ENCODE data around the gene PDE4A. TPM values are rescaled to one million over a fixed set of nuclear protein-coding genes. Genes with fewer than 3 reads are reported as not detected.

Gene PDE4A
- total and polyA plus RNA-seq, 2 donors (not counting 3 experiments of a cell fraction or from before 2014, with no cell fraction given) = 3.8 to 10.0 TPM

- H2AFZ ChIP-seq (ENCODE audit: low read depth, low read length) = no peak overlapping the region
- H3K9me3 ChIP-seq (replicated peaks; ENCODE audit: control insufficient read depth, insufficient read depth, low read length) = no peaks in the 10 kb centered on the region
- dilution Hi-C loops (cut with MboI; ENCODE audit: extremely low pct_ligation_motif_present, low sequenced_read_pairs) = no loop called here
- no peaks in the 10 kb centered on the region for H3K27me3 ChIP-seq (ENCODE audit: control insufficient read depth in 2 of 2, insufficient read depth in 2 of 2, low read length in 2 of 2)
- peaks cover 5% of the 10 kb centered on the region for H3K79me2 ChIP-seq (ENCODE audit: control insufficient read depth, insufficient read depth, low read length)
- H3K4me2 ChIP-seq (ENCODE audit: insufficient read depth, low read length) = no peak overlapping the region
- no peaks in the 10 kb centered on the region for H4K20me1 ChIP-seq (replicated peaks; ENCODE audit: control insufficient read depth, extremely low read depth, insufficient read depth, low read length)
- no TSS peak for BruUV-seq (replicated peaks)
- H3K27ac ChIP-seq (ENCODE audit: insufficient read depth, low read depth, low read length) = no peak overlapping the region
- DNase-seq (ENCODE audit: low read depth, low spot score) = no peak
- TF ChIP-seq CTCF (IDR thresholded peaks at IDR 0.05; ENCODE audit: extremely low read depth in 1 of 2, insufficient read depth in 1 of 2, low read depth in 1 of 2, low read length in 2 of 2) (no peak), EZH2 (IDR thresholded peaks at IDR 0.05; ENCODE audit: borderline replicate concordance, low read depth, low read length, severe bottlenecking) (no peak), POLR2AphosphoS5 (IDR thresholded peaks at IDR 0.05; ENCODE audit: insufficient read depth, low read depth, low read length) (no peak), MAX (IDR thresholded peaks at IDR 0.05; ENCODE audit: insufficient read depth, insufficient read length) (no peak), FOS (IDR thresholded peaks at IDR 0.05; ENCODE audit: borderline replicate concordance, insufficient read depth, low read length) (no peak), MYC (IDR thresholded peaks at IDR 0.05; ENCODE audit: low read depth, low read length) (no peak), GATA2 (IDR thresholded peaks at IDR 0.05; ENCODE audit: insufficient read depth, insufficient read length, low read depth, low read length) (no peak), JUN (IDR thresholded peaks at IDR 0.05; ENCODE audit: borderline replicate concordance, insufficient read depth, insufficient read length, low read depth) (no peak), POLR2A (IDR thresholded peaks at IDR 0.05; ENCODE audit: low read depth, low read length) (no peak)
- intact Hi-C loops (cut with micrococcal nuclease) = loop anchor here (5.0 to 10.0 kb wide), 2 partner anchors 190 to 262 kb away; partner anchors contain the start of gene DNMT1
- H3K36me3 ChIP-seq (ENCODE audit: control insufficient read depth in 2 of 2, extremely low read depth in 1 of 2, insufficient read depth in 2 of 2, low read length in 2 of 2) = no peaks in the 10 kb centered on the region
- ChIA-PET POLR2A (no interaction called here), CTCF (interaction anchor here (1.9 to 10.8 kb wide), 2 partner anchors 114 to 126 kb away, joined by 19 to 606 read pairs; partner anchors contain the start of gene ICAM1)
- no peak overlapping the region for H3K4me3 ChIP-seq (replicated peaks in 1 of 3; ENCODE audit: insufficient read depth in 1 of 3, low read depth in 1 of 3, low read length in 3 of 3)
- H3K9ac ChIP-seq (replicated peaks; ENCODE audit: extremely low read depth, insufficient read depth, low read length) = no peak overlapping the region
- H3K4me1 ChIP-seq (ENCODE audit: control insufficient read depth, extremely low read depth, insufficient read depth, low read length) = peaks cover 10% of the 10 kb centered on the region
- no peak for FAIRE-seq
- H3K9me1 ChIP-seq (replicated peaks; ENCODE audit: control insufficient read depth, extremely low read depth, insufficient read depth, low read length) = no peaks in the 10 kb centered on the region
Observed at GRCh38 chr19:10384580-10384979, 35.8 kb upstream of the PDE4A start.

Measured in endothelial cell of umbilical vein (primary cell).